Measurements from ENCODE around the gene NCAPH2.
A peak's percentile ranks its signal among the peaks of the same experiment; 100 is the strongest.

NCAPH2 gene

DNA sequence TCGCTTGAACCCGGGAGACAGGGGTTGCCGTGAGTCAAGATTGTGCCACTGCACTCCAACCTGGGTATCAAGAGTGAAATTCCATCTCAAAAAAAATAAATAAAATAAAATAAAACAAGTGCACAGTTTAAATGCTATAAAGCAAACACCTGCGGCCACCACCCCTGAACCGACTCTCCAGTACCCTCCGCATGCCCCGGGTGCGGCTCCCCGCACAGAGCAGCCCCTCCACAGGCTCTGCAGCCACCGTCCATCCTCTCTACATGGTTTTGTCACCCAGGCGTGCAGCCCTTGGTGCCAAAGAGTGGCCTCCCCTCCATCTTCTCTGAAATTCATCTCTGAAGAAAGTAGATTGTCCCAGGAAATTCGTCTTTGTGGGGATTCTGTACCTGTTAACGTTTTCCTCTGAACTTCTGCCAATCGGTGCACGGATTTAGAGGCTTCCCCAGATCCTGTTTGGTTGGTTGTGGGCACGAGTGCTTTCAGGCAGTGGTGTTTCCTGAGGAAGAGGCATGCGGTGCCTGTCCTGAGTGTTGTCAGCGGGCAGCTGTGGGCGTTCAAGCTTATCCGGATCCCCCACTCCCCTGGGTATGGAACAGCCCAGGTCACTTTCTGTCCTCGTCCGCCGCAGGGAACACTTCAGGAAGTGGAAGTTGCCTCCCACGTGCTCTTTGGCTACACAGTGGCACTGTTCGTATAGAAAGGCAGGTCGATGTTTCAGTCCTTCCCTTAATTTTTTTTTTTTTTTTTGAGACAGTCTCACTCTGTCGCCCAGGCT, 17.3 kb upstream of the NCAPH2 start:
- no peak for DNase-seq

DNA sequence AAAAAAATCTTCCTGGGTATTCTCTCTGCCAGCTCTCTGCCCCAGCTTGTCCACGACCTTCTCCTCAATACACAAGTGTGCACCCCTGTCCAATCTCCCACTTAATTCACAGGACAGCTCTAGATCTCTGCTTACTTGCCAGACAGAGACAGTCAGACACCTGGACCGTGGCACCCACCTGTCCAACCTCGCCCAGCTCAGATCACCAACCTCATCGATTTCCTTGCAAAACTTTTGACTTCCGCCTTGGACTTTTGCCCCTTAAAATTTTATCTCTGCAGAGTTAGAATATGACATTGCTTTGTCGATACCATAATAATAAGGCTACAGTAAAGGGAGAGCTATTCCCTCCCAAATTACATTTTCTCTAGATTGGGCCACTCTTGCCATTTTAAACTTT, 10.9 kb upstream of the NCAPH2 start:
- no peak for DNase-seq

DNA sequence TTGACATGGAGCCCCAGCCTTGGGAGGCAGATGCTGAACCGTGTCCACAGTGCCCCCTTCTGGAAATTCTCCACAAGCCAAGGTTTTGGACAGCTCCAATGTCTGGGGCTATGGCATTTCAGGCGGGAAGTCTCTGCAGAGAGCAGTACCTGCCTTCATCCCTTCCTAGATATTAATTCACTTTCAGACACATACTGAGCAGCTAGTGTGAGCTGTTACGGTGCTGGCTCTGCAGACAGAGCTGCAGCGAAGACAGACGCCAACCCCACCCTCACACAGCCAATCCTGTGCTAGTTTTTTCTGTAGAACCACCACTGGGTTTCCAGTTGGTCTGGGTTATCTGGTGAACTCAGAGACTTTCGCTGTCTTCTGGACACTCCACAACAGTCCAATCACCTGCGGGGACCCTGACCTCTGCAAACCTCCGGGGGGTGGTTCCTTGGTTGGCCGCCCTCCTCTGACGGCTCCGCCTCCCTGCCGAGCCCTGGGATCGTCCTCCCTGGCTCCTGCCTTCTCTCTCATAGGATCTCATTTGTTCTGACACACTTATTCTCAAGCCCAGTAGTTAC, 9.6 kb upstream of the NCAPH2 start:
- DNase-seq, result peak; percentile 6

DNA sequence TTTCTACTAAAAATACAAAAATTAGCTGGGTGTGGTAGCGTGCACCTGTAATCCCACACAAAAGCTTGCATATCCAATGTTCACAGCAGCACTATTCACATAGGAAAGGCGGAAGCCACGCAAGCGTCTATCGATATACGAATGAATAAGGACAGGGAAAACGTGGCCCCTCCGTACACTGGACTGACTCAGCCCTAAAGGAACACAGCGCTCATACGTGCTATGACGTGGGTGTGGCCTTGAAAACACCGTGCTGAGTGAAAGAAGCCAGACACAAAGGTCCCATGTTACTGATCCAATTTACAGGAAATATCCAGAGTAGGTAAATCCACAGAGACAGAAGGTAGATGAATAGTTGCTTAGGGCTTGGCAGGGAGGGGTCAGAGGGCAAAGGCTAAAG, 7.6 kb upstream of the NCAPH2 start:
- DNase-seq, result no peak

DNA sequence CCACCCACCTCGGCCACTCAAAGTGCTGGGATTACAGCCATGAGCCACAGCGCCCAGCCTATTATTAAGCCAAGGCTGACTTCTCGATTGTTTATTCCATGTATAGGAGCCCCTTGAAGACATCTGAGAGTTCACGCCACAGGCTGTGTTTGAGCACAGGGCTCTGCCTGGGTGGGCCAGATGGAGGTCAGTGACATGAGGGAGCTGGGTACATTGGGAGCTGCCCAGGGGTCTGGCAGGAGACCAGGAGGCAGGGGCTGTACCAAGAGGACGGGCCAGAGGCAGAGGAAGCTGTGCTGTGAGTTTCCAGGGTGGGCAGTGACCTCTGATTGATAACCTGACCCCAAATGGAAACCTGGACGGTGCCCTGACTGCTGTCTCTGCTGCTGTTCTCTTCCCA, 5.9 kb upstream of the NCAPH2 start:
- no peak for DNase-seq

DNA sequence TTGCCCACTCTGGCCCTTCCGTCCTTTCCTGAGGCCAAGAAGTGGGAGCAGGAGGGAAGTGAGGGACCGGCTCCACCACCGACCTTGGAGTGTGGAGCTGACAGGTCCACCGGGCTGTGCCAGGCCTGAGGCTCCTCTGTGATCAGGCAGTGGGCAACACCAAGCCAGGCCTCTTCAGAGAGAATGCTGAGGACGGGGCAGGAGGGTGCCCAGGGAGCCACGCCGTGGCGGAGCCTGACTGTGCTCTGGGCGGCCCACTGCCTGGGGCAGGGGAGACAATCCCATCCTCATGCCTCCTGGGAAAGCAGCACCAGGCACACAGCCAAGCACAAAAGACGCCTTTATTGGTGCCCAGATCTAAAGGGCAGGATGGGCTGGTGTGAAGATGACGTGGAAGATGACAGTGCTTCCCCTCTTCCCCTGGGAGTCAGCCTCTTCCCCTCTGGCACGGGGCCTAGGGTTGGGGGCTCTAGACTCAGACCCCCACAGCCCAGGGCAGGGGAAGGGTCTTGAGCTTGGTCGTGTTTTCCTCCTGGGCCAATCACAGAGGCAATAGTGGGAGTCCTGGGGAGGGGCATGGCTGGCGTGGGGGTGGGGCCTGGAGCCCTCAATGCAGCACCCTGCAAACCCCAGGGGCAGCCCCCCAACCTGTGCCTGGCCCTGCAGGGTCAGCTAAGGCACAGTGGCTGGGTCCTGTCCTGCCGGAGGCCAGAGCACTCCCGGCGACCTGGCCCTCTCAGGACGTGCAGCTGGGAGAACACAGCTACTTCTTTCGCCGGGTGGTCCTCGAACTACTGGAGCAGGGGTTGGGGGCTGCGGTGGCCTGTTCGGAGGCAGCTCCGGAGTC, 5.2 kb upstream of the NCAPH2 start:
- DNase-seq, result no peak

DNA sequence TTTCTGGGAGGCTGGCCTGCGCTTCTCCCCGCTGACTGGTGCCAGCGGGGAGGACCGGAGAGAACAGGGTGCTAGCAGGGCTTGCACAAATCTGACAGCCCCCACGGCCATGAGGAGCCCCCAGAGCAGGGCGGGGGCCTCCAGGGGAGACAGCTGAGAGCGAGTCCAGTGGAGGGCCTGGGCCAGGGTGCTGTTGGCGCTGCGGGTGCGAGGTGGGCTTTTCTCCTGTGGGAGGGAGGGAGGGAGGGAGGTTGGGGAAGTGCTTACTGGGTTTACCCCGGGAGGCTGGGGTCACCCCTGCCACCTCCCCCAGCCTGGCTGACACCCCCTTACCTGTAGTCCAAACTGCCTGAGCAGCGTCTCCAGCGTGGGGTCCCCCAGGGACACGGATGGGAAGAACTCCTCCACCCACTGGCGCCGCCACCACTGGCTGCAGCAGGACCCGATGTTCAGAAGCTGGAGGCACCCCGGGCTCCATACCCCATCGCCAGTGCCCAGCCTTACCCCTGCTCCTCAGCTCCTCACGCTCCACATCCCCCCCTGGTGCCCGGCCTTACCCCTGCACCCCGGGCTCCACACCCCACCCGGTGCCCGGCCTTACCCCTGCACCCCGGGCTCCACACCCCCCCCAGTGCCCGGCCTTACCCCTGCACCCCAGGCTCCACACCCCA, 4.4 kb upstream of the NCAPH2 start:
- DNase-seq, result no peak

DNA sequence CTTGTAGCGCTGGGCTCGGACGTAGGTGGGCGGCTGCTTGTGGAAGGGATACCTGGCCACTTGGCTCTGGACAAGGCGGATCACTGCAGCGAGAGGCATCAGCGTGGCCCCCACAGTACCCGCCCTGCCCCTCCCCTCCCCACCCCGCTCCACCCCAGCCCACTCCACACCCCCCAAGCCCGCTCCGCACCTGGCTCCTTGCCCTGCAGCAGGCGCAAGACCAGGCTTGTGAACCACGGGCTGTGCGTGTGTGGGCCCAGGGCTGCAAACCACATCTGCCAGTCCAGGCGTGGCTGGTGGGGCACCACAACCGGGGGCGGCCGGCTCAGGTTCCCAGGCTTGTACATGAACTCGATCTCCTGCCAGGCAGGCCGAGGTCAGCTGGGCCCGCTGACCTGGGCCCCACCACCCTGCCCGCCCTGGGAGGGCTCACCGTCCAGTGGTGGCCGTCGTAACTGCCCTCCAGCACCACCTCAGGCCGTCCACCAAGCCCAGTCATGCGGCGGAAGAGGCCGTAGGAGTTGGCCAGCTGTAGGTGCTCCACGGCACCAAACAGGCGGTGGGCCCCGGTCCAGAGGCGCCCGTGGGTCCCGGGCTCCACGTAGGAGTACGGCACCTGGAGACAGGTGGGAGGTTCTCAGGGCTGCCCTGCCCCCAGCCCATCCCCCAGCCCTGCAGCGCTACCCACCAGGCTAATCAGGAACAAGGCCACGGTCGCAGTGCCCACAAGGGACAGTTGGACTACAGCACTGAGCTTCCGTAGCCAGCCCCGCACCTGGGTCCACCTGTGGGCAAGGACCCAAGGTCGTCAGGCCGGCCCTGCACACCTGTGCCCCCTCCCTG, 3.4 kb upstream of the NCAPH2 start:
- no peak for DNase-seq

DNA sequence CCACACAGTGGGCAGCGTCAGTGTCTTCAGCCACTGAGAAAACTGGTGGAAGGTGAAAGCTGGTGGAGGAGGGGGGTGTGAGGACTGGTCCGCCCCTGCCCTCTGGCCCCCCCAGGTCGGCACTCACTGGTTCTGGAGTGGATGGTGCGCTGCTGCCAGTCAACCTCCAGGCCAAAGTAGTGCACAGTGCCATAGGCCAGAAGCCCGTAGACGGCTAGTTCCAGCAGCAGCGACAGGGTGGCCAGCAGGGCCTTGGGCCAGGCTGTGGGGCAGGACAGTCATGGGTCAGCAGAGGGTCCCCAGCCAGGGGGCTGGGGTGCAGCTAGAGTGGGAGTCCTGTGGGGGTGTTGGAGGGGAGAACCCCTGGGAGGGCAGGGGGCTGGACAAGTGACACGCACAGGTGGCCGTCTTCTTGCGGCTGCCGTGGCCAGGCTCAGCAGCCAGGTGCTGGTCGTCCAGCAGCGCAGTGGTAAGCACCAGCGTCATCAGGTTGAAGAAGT, 2.7 kb upstream of the NCAPH2 start:
- no peak for DNase-seq

DNA sequence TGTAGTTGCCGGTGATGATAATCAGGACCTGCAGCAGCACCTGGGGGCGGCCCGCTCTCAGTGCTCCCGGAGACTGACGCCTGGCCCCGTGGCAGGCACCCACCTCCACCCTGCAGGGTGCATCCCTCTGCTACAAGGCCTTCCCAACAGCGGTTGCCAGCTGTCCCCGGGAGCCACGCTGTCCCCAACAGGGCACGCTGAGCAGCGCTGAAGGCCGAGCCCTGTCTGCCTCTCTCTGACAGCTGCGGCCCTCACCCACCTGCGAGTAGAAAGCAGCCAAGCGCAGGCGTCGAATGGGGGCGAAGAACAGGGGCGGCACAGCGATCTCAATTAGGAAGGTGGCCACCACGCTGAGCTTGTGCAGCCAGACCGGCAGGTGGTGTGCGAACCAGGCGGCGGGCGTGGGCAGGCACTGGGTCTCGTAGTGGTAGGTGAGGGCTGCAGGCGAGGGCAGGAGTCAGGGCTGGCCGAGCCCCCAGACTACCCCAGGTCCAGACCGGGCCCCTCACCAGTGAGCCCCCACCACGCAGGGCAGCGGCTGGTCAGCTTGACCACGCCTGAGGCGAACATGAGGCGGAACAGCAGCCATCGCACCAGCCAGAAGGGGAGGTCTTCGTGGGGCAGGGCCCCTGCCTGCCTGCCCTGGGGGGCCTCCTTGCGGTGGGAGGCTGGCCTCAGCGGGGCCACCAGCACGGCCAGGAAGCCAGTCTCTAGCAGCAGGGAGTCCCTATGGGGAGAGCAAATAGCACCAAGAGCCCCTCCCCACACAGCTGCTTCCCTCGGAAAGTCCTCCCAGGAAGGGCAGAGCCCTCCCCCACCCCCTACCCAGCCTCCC, 2.0 kb upstream of the NCAPH2 start:
- DNase-seq, result no peak

DNA sequence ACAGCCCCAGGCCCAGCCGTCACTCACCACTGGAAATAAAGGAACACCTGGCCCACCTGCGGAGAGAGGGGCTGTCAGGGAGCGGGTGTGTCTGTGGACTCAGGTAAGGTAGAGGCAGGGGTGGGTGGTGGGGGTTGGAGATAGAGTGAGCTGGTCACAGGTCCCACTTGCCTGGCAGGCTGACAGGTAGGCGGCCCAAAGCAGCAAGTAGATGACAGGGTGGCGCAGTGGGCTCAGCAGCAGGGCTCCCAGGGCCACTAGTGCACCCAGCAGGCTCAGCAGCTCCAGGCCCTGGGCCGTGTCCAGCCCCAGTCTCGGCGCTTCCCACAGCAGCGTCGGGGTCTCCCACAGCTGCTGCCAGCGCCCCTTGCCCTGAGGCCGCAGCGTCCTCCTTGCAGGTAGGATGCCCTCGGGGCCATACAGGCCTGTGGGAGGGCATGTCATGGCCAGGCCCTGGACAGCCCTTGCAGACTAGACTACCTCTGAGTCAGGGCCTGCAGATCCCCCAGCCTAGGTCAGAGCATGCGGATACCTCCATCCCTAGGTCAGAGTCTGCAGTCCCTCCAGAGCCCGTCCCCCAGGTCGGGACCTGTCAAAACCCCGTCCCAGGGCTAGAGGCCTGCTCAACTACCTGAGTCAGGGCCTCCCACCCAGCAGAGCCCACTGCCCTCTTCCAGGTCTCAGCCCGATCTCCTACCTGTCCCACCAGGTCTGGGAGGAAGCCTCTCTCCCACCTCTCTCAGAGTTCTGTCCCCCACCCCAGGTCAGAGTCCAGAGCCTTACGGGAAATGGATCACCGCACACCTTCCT, 1.2 kb upstream of the NCAPH2 start:
- no peak for DNase-seq

DNA sequence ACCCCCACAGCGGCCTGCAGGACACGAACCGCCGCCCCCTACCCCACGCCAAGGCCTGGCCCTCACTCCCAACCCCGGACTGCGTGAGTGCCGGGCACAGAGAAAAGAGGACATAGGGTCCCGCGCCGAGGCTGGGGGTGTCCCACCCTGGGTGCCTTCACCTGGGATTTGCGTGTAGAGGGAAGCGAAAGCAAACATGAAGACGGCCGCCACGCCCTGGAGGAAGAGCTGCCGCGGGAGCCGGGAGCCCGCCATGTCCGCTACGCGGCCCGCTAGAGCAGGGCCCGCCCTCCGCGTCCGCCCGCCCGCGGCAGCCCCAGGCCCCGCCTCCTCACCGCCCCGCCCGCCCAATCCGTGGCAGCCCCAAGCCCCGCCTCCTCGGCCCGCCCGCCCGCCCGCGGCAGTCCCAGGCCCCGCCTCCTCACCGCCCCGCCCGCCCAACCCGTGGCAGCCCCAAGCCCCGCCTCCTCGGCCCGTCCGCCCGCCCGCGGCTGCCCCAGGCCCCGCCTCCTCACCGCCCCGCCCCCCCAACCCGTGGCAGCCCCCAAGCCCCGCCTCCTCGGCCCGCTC, 518 bp upstream of the NCAPH2 start, which contains the start of gene LMF2:
Gene LMF2 (minus strand): TSS at position 282 of the 570 bp plus-strand sequence. CDS start 27 bp downstream, at position 255.
- no peak for DNase-seq

DNA sequence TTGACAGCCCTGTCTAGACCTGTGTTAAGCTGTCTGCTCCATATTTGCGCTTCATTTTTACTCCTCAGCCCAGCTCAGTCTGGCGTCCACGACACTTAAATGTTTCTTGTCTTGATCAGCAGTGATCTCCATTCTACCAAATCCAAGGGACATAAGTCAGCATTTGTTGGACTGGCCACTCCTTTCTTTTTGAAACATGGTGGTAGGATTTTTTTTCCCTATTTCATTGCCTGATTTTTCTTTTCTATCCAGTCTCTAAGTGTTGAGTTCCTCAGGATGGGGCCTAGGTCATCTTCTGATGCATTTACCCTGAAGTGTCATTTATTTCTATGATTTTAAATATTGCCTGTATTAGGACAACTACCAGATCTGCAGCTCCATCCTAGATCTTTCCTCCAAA, 873 bp downstream of the NCAPH2 start:
- DNase-seq, result no peak

DNA sequence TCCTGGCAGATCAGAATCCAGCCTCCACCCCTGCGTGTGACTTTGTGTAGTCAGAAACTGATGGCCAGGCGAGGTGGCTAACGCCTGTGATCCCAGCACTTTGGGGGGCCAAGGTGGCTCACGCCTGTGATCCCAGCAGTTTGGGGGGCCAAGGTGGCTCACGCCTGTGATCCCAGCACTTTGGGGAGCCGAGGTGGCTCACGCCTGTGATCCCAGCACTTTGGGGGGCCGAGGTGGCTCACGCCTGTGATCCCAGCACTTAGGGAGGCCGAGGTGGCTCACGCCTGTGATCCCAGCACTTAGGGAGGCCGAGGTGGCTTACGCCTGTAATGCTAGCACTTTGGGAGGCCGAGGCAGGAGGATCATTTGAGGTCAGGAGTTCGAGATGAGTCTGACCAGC, 5.2 kb downstream of the NCAPH2 start:
- no peak for DNase-seq

DNA sequence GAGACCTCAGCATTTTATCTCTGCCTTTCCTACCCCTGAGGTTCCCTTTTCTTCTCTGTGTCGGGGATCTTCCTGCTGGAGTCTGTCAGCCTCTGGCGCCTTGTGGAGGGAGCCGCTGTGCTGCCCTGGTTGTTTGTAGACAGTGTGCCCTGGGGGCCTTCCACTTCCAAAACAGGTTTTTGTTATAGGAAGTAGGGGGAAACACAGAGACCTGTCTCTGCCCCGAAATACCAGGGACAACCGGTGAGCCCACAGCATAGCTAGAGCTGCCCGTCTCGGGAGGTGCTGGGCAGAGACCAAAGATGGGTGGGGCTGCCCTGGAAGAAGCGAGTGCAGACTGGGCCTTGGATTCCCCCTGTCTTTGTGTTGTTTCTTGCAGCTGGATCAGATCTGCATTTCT, 8.0 kb downstream of the NCAPH2 start:
- DNase-seq, result no peak

DNA sequence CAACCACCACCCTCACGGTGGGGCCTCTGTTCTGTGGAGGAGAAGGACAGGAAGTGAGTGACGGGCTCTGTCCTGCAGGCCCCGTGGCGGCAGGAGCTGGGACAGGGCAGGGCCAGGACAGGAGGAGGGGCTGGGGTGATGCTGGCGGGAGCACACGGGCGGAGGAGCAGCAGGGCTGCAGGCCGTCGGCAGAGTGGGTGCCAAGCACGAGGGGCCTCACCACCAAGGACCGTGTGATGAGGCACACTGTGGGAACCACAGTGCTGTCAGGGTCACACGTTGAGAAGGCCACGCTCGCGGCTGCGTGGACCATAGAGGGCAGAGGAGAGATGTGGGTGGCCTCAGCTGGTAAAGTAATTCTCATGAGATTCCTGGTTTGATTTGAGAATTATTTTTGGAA, 8.9 kb downstream of the NCAPH2 start:
- no peak for DNase-seq

DNA sequence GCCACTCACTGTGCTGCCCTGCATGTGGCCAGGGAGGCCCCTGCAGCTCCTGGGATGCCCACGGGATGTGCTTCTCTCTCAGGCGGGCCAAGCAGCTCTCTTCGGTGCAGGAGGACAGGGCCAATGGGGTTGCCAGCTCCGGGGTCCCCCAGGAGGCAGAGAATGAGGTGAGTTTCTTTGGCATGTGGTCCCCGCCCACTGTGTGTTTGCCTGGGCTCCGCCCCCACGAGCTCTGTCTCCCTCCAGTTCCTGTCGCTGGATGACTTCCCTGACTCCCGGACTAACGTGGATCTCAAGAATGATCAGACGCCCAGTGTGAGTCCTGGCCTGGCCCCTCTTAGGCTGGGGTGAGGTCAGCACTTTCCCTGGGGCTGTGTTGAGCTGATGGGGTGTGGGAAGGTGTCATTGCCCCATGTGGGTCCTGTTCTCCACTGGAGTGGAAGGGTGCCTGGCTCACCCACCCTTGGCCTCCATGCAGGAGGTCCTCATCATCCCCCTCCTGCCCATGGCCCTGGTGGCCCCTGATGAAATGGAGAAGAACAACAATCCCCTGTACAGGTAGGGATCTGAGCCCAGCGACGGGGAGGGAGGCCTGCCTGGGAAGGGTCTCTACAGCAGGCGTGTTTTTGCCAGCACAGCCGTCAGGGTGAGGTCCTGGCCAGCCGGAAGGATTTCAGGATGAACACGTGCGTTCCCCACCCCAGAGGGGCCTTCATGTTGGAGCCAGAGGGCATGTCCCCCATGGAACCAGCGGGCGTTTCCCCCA, 9.7 kb downstream of the NCAPH2 start:
- DNase-seq, result no peak

DNA sequence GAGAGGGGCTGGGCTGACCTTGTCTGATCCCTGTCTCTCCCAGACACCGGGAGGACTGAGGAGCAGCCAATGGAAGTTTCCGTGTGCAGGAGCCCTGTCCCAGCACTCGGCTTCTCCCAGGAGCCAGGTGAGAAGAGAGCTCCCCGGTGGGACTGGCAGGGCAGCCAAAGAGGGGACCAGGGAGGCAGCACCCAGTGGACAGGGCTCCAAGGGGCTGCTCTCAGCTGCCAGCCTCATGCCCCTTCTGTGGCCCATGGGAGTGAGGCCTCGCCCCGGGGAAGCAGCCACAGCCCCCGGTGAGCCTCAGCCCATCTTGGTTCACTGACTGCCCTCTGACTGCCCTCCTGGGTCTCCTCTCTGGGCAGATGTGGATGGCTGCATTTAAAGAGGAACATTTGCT, 10.6 kb downstream of the NCAPH2 start:
- no peak for DNase-seq

DNA sequence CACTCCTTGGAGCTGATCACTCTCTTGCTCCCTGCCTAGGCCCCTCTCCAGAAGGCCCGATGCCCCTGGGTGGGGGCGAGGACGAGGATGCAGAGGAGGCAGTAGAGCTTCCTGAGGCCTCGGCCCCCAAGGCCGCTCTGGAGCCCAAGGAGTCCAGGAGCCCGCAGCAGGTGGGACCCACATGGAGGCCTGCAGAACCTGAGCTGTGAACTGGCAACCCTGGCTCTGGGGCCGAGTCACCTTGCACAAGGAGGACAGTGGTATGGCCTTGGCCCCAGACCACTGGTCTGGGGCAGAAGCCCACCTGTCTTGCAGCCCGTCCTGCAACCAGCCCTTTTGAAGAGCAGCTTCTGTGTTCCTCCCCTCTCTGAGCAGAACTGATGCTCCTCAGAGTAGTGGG, 11.1 kb downstream of the NCAPH2 start:
- no peak for DNase-seq
